Left lung (tissue), 10 donors: Measurements from ENCODE around the gene GPR25. TPM values are rescaled to one million over a fixed set of nuclear protein-coding genes. Genes with fewer than 3 reads are reported as not detected.

Experiments used
- ATAC-seq: fragments of 200-7000 bp; cut with Tn5 transposase; one replicate; pipeline ENCODE4 v1.9.1; 2020; ENCODE audit warnings: moderate library complexity
- DNase-seq, 4 donors: peaks; one replicate each; pipeline ENCODE4 v3.0.0-alpha.2; 2013 to 2020
- H3K27ac ChIP-seq, 2 donors: fragments of 200-600 bp; sonication (generic) in 1 of 2; one replicate each; pipeline versions ENCODE4 v1.5.0 to v1.8.0; 2020 to 2021
- H3K27me3 ChIP-seq, 2 donors: fragments of 200-600 bp; sonication (generic) in 1 of 2; one replicate each; pipeline versions ENCODE4 v1.5.0 to v1.8.0; 2020 to 2021
- H3K36me3 ChIP-seq, 2 donors: fragments of 200-600 bp; sonication (generic) in 1 of 2; one replicate each; pipeline versions ENCODE4 v1.5.0 to v1.8.0; 2020 to 2021
- H3K4me1 ChIP-seq, 2 donors: fragments of 200-600 bp; one replicate each; pipeline ENCODE4 v1.8.0; 2021
- H3K4me3 ChIP-seq, 2 donors: fragments of 200-600 bp; sonication (generic) in 1 of 2; one replicate each; pipeline versions ENCODE4 v1.5.0 to v1.8.0; 2020 to 2021; ENCODE audit warnings: mild to moderate bottlenecking in 1 of 2
- H3K9me3 ChIP-seq, 2 donors: fragments of 200-600 bp; sonication (generic) in 1 of 2; one replicate each; pipeline versions ENCODE4 v1.5.0 to v1.8.0; 2020 to 2021
- CTCF ChIP-seq, 2 donors: fragments of 200-600 bp; sonication (generic) in 1 of 2; IDR thresholded peaks; one replicate each; pipeline versions ENCODE4 v1.5.0 to v1.8.0; 2021; ENCODE audit warnings: antibody characterized with exemption in 2 of 2
- intact Hi-C, 2 donors: fragments of 100-400 bp; cut with DNase I; formaldehyde crosslinking; loops; one replicate each; pipeline versions ENCODE4 v1.11.2 to v1.14.2; 2022
- polyA plus RNA-seq, 6 donors: library from polyadenylated mRNA; unstranded; fragments of 120-200 nt; gene quantifications; one replicate each; pipeline ENCODE4 v1.2.1, GENCODE V29; 2013; ENCODE audit not compliant: insufficient read length in 6 of 6
- total RNA-seq, 2 donors: library from RNA; stranded (reverse); fragmentation: NEBNext Ultra II Directional; extraction: Animal tissue kit (Norgen Biotek cat#: 25700); gene quantifications; one replicate each; pipeline ENCODE4 v1.2.1, GENCODE V29; 2021
- donor health status: DM: no; HTN: yes; CAD: no.
- donor health status: DM: no; HTN: no; CAD: no.

The GPR25 gene
- total and polyA plus RNA-seq, 8 donors: 0.26 to 0.52 TPM; not detected in 6

GRCh38 chr1:200894712-200895442 lies 22.1 kb downstream of the GPR25 start, which contains the start of gene INAVA:
INAVA (plus strand) TSS chr1:200894900; CDS start chr1:200898401, 3,501 bp downstream.
- no peak for TF ChIP-seq CTCF (IDR thresholded peaks at IDR 0.05)
- H3K9me3 ChIP-seq: no peaks in the 10 kb centered on the region
- no peaks in the 10 kb centered on the region for H3K36me3 ChIP-seq
- peaks cover 11 to 25% of the 10 kb centered on the region in 2 donors for H3K4me1 ChIP-seq
- H3K27me3 ChIP-seq: peaks cover 0 to 25% of the 10 kb centered on the region in 2 donors
- DNase-seq: peak in 3 of 4 donors; percentile 51 to 82 (median 60)
- peak; percentile 60 for ATAC-seq
- intact Hi-C loops: no loop called here
- H3K27ac ChIP-seq: peak within 1 kb of the TSS; percentile 13 to 70
- H3K4me3 ChIP-seq: peak within 1 kb of the TSS; percentile 27 to 32

- Histone ChIP-seq H3K27me3 (peaks cover 0 to 22% of the 10 kb centered on the region in 2 donors), H3K27ac (peak overlapping the region; percentile 13 to 70), H3K4me1 (peaks cover 10 to 23% of the 10 kb centered on the region in 2 donors), H3K36me3 (no peaks in the 10 kb centered on the region), H3K9me3 (no peaks in the 10 kb centered on the region), H3K4me3 (peak overlapping the region; percentile 27 to 32)
- intact Hi-C loops: no loop called here
- TF ChIP-seq CTCF (IDR thresholded peaks at IDR 0.05): no peak
- DNase-seq (no peak), ATAC-seq (peak; percentile 56)
Observed at GRCh38 chr1:200895443-200895789, 22.6 kb downstream of the GPR25 start.

- no peak for TF ChIP-seq CTCF (IDR thresholded peaks at IDR 0.05)
- peaks cover 0 to 16% of the 10 kb centered on the region in 2 donors for H3K27me3 ChIP-seq
- ATAC-seq: peak; percentile 13
- peaks cover 6 to 18% of the 10 kb centered on the region in 2 donors for H3K4me1 ChIP-seq
- intact Hi-C loops: no loop called here
- H3K4me3 ChIP-seq: peak overlapping the region; percentile 27 to 32
- peaks cover 0 to 2% of the 10 kb centered on the region in 2 donors for H3K36me3 ChIP-seq
- DNase-seq: no peak
- peak overlapping the region in 1 of 2 donors; percentile 70 for H3K27ac ChIP-seq
- no peaks in the 10 kb centered on the region for H3K9me3 ChIP-seq
Observed at GRCh38 chr1:200895801-200896530, 23.2 kb downstream of the GPR25 start.

GRCh38 chr1:200896531-200897196 lies 23.9 kb downstream of the GPR25 start:
- DNase-seq (peak in 3 of 4 donors; percentile 61 to 83 (median 72)), ATAC-seq (peak; percentile 78)
- intact Hi-C loops: no loop called here
- Histone ChIP-seq H3K9me3 (no peaks in the 10 kb centered on the region), H3K36me3 (peaks cover 0 to 5% of the 10 kb centered on the region in 2 donors), H3K27ac (peak overlapping the region in 1 of 2 donors; percentile 70), H3K4me1 (peaks cover 3 to 11% of the 10 kb centered on the region in 2 donors), H3K27me3 (peaks cover 0 to 9% of the 10 kb centered on the region in 2 donors), H3K4me3 (peak overlapping the region; percentile 27 to 32)
- no peak for TF ChIP-seq CTCF (IDR thresholded peaks at IDR 0.05)
